GM06990 (cell line): ENCODE results near the gene DDX10.

Source experiments
- DNase-seq: peaks from one replicate; pipeline ENCODE4 v3.0.0-alpha.2; 2011; ENCODE audit not compliant: insufficient read length; ENCODE audit errors: extremely low read depth
- H3K27me3 ChIP-seq: replicated peaks from 2 replicates; pipeline ENCODE4 v1.6.0; 2011; ENCODE audit warnings: low read length; ENCODE audit not compliant: control insufficient read depth, insufficient read depth
- H3K36me3 ChIP-seq: 2 replicates; pipeline ENCODE4 v1.5.1; 2011; ENCODE audit warnings: low read length; ENCODE audit not compliant: control insufficient read depth, insufficient read depth
- H3K4me3 ChIP-seq: replicated peaks from 2 replicates; pipeline ENCODE4 v1.5.1; 2011; ENCODE audit warnings: low read depth, mild to moderate bottlenecking, control low read depth, low read length
- TF ChIP-seq, protein P1 (sequence below): IDR thresholded peaks from 2 replicates; pipeline ENCODE4 v1.5.1; 2011; ENCODE audit warnings: low read length, control low read depth, mild to moderate bottlenecking, inconsistent platforms; ENCODE audit not compliant: insufficient read depth, poor library complexity, severe bottlenecking

The DDX10 gene

DNA sequence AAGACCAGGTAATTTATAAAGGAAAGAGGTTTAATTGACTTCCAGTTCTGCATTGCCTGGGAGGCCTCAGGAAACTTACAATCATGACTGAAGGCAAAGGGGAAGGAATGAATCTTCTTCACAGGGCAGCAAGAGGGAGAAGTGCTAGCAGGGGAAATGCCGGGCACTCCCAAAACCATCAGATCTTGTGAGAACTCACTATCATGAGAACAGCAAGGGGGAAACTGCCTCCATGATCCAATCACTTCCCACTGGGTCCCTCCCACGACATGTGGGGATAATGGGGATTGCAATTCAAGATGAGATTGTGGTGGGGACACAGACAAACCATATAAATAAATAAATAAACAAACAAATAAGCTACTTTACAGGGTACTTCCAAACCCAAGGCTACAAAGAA is 42.5 kb upstream of the DDX10 start:
- Histone ChIP-seq H3K36me3 (no peaks in the 10 kb centered on the region), H3K4me3 (no peak overlapping the region), H3K27me3 (no peaks in the 10 kb centered on the region)
- TF ChIP-seq, protein P1, sequence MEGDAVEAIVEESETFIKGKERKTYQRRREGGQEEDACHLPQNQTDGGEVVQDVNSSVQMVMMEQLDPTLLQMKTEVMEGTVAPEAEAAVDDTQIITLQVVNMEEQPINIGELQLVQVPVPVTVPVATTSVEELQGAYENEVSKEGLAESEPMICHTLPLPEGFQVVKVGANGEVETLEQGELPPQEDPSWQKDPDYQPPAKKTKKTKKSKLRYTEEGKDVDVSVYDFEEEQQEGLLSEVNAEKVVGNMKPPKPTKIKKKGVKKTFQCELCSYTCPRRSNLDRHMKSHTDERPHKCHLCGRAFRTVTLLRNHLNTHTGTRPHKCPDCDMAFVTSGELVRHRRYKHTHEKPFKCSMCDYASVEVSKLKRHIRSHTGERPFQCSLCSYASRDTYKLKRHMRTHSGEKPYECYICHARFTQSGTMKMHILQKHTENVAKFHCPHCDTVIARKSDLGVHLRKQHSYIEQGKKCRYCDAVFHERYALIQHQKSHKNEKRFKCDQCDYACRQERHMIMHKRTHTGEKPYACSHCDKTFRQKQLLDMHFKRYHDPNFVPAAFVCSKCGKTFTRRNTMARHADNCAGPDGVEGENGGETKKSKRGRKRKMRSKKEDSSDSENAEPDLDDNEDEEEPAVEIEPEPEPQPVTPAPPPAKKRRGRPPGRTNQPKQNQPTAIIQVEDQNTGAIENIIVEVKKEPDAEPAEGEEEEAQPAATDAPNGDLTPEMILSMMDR, result no peak
- no peak for DNase-seq

DNA sequence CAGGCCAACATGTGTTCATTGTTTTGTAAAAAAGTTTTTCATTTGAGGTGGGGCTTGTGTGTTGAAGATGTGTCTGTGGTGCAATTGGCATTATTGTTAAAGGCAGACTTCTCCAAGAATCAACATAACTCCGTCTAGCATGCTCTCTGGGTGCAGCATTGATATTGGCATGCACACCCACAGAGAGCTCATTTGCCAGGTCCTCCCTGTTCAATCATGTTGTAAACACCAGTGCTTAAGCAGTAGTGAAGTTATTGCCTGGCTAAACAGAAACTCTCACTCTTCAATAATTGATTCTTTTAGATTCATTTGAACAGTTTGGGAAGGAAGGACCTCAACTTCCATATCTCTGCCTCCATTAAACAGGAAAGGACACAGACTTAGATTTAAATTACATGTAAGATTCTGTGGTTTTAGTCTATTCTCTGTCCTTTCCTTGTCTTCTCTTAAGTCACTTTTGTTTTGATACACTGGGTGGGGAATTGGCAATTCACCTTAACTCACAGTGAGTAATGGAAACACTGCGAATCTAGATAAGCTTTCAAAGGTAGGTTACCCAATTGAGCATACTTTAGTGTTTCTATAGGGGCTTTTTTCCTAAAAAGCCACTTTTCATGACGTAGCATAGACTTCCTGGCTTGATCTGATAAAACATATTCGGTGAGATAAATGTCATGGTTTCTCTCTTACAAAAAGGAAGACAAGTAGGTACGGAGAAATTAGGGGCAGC is 40.5 kb upstream of the DDX10 start:
- TF ChIP-seq, protein P1, result no peak
- Histone ChIP-seq H3K27me3 (no peaks in the 10 kb centered on the region), H3K4me3 (no peak overlapping the region), H3K36me3 (no peaks in the 10 kb centered on the region)
- DNase-seq, result no peak

DNA sequence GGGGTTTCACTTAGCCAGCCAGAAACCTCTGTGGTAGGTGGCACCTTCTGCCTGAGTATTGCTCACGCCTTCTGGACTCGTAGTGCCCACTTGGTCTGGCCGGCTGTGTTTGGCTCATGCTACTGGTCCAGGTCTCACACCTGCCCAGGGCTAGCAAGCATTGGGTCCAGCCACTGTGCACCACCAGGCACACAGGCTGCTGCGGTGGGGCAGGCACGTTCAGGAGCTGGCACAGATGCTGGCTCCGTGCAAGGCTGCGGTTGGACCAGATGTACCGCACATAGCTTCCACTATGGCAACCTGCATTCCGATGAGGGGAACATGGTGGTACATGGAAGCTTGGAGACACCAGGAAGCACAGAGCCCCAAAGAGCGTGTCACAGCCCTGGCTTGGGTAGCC is 36.5 kb upstream of the DDX10 start:
- TF ChIP-seq, protein P1, result no peak
- Histone ChIP-seq H3K36me3 (no peaks in the 10 kb centered on the region), H3K4me3 (no peak overlapping the region), H3K27me3 (no peaks in the 10 kb centered on the region)
- no peak for DNase-seq

DNA sequence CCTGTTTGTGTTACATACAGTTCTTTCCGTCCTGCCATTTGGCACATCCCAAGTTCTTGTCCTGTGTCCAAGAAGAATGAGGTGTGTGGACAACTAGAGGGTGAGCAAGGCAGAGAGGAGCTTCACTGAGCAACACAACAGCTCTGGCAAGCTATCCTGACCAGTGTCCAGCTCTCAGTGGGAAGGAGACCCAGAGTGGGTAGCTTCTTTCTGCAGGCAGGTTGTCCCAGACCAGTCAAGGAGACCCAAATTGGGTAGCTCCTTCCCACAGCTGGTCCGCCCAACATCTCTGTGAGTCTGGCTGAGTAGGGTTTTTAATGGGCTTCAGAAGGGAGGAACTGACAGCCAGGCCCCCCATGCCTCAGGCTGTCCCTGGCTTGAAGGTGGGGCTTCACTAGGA is 36.1 kb upstream of the DDX10 start:
- DNase-seq, result no peak
- H3K36me3 ChIP-seq, result no peaks in the 10 kb centered on the region
- H3K27me3 ChIP-seq, result no peaks in the 10 kb centered on the region
- H3K4me3 ChIP-seq, result no peak overlapping the region
- TF ChIP-seq, protein P1, result no peak

DNA sequence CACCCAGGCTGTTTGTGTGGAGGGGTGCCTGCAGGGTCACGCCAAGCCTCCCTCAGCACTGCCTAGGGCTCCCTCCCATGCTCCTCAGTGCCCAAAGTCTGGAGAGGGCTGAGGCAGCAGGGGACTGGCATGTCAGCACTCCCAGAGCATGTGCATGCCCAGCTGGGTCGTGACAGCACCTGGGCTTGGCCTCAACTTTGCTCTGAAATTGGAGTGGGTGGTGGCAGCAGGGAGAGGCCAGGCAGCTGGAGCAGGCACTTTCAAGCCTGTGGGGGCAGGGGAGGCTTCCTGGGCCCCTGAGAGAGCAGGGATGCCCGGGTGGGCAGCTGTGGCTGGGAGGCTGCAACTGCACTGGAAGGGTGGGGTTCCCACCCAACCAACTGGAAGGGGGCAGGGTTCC is 35.6 kb upstream of the DDX10 start:
- H3K27me3 ChIP-seq, result no peaks in the 10 kb centered on the region
- no peaks in the 10 kb centered on the region for H3K36me3 ChIP-seq
- TF ChIP-seq, protein P1, result no peak
- H3K4me3 ChIP-seq, result no peak overlapping the region
- DNase-seq, result no peak

DNA sequence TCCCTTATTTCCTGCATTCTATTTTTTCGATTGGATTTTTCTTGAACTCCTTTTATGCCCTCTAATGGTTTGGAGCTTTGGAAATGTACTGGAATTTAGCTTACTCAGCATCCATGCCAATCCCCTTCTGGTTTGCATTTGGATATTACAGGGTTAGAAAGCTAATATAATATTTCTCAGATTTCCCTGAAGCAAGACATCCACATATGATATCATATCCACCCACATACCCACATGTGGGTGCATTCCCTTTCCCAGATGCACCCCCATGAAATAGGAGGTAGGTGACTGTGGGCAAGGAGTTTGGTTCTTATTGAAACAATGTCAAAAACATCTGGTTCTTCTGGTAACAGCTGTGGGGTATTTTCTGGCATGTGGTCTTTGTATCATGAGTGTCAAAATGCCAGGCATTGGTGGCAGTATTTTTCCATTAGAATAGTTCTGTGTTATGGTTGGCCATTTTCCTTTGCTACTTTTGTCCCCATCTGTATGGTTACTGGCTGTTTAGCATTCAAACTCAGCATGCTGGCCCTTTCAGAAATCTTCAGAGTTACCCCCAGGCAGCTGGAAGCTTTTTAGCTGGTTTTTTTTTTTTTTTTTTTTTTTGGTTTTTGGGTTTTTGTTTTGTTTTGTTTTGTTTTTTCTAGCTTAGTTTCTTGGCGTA is 32.7 kb upstream of the DDX10 start:
- Histone ChIP-seq H3K36me3 (no peaks in the 10 kb centered on the region), H3K4me3 (no peak overlapping the region), H3K27me3 (no peaks in the 10 kb centered on the region)
- TF ChIP-seq, protein P1, result no peak
- DNase-seq, result no peak
